OCI-M1 (cell line): ENCODE measurements around the gene MPZ.
"Not testable (repeated sequence)": the region's sequence is repeated elsewhere in the genome, so short reads cannot be mapped to it uniquely, and the experiment has no call there.

Experiments used
- DNase-seq: peaks from one replicate; lab custom pipeline; 2025; lab: John Stamatoyannopoulos, UW

The MPZ gene

GRCh38 chr1:161255302-161255701, 54.5 kb downstream of the MPZ start:
- DNase-seq, result not testable (repeated sequence)
